Lung (tissue), 12 donors: Measurements from ENCODE around the gene KLK11. TPM values are rescaled to one million over a fixed set of nuclear protein-coding genes. Genes with fewer than 3 reads are reported as not detected.

ENCODE experiments used
- ATAC-seq: fragments of 200-7000 bp; cut with Tn5 transposase; one replicate; pipeline ENCODE4 v1.9.1; 2020; ENCODE audit warnings: moderate number of reproducible peaks; ENCODE audit not compliant: insufficient read depth, low FRiP score
- DNase-seq, 3 donors: peaks; one replicate each; pipeline ENCODE4 v3.0.0-alpha.2; 2013 to 2017
- H3K27ac ChIP-seq, 2 donors: one replicate each; pipeline ENCODE4 v1.5.1; 2013; ENCODE audit warnings: mild to moderate bottlenecking in 2 of 2, moderate library complexity in 2 of 2, control low read depth in 1 of 2, inconsistent platforms in 1 of 2, low read depth in 1 of 2, low read length in 1 of 2
- H3K27me3 ChIP-seq, 3 donors: one replicate each; pipeline ENCODE4 v1.5.1; 2013; ENCODE audit warnings: low read length in 2 of 3; ENCODE audit not compliant: control insufficient read depth in 3 of 3, insufficient read depth in 3 of 3
- H3K36me3 ChIP-seq, 4 donors: one replicate each; pipeline ENCODE4 v1.5.1; 2013; ENCODE audit warnings: low read length in 4 of 4, mild to moderate bottlenecking in 1 of 4, moderate library complexity in 1 of 4; ENCODE audit not compliant: control insufficient read depth in 4 of 4, insufficient read depth in 4 of 4
- H3K4me1 ChIP-seq, 5 donors: one replicate each; pipeline ENCODE4 v1.5.1; 2013; ENCODE audit warnings: low read length in 5 of 5, mild to moderate bottlenecking in 2 of 5, moderate library complexity in 1 of 5; ENCODE audit not compliant: control insufficient read depth in 5 of 5, insufficient read depth in 5 of 5
- H3K4me3 ChIP-seq: one replicate; pipeline ENCODE4 v1.5.1; 2013; ENCODE audit warnings: mild to moderate bottlenecking, control low read depth, moderate library complexity
- H3K9ac ChIP-seq, 2 donors: one replicate each; pipeline ENCODE4 v1.5.1; 2013; ENCODE audit warnings: low read length in 2 of 2, control low read depth in 1 of 2; ENCODE audit not compliant: insufficient read depth in 1 of 2
- H3K9me3 ChIP-seq, 4 donors: one replicate each; pipeline ENCODE4 v1.5.1; 2013; ENCODE audit warnings: low read length in 3 of 4, mild to moderate bottlenecking in 1 of 4, moderate library complexity in 1 of 4; ENCODE audit not compliant: control insufficient read depth in 4 of 4, insufficient read depth in 3 of 4
- CTCF ChIP-seq: IDR thresholded peaks from 2 replicates; pipeline ENCODE4 v1.5.1; 2012; ENCODE audit warnings: mild to moderate bottlenecking; ENCODE audit errors: control extremely low read depth, extremely low read depth
- WGBS, 2 donors: extraction: QIAGEN DNeasy Blood & Tissue Kit; methylation state at CpG; one replicate each; pipeline ENCODE4 v1.1.7; 2013; 5-methylcytosine and 5-hydroxymethylcytosine counted together
- polyA plus RNA-seq, 2 donors: library from polyadenylated mRNA; stranded (reverse); fragments of 200-250 nt; gene quantifications; one replicate each; pipeline ENCODE4 v1.2.1, GENCODE V29; 2013
- total RNA-seq, 2 donors: library from RNA; depleted of rRNA in 1 of 2; stranded (reverse); fragments of >200 nt in 1 of 2; gene quantifications; one replicate each; pipeline ENCODE4 v1.2.1, GENCODE V29; 2014 to 2021
- donor health status: control.
- donor health status: control.
- donor health status: Bipolar disorder and iron deficiency.
- donor health status: healthy.
- donor health status: DM: yes; HTN: yes; CAD: no.

KLK11 gene
- total and polyA plus RNA-seq, 4 donors, result 14.1 to 38.6 (median 19.5) TPM

DNA sequence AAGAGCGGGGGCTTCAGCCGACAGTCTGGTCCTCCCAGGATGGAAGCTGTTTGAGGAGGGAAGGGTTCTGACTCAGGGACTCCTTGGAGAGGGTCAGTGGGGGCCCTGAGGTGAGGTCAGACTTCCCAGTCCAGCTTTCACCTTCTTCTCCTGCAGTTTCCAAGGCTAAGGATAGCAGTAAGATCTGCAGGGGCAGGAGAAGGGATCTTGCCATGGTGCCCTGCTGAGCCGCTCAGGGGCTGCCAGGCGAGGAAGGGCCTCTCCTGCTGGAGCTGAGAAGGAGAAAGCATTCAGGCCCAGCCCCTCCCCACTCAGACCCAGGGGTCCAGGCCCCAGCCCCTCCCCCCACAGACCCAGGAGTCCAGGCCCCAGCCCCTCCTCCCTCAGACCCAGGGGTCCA, 44.2 kb downstream of the KLK11 start:
- TF ChIP-seq CTCF, result no peak
- Histone ChIP-seq H3K9me3 (peaks cover 0 to 4% (median 0%) of the 10 kb centered on the region in 4 donors), H3K4me3 (no peak overlapping the region), H3K27me3 (peaks cover 0 to 9% (median 2%) of the 10 kb centered on the region in 3 donors), H3K4me1 (no peaks in the 10 kb centered on the region), H3K9ac (no peak overlapping the region), H3K36me3 (no peaks in the 10 kb centered on the region), H3K27ac (no peak overlapping the region)
- WGBS, 2 donors, result 73 to 84% methylated on average over 4 of the region's 4 CpGs
- ATAC-seq (no peak), DNase-seq (no peak)

DNA sequence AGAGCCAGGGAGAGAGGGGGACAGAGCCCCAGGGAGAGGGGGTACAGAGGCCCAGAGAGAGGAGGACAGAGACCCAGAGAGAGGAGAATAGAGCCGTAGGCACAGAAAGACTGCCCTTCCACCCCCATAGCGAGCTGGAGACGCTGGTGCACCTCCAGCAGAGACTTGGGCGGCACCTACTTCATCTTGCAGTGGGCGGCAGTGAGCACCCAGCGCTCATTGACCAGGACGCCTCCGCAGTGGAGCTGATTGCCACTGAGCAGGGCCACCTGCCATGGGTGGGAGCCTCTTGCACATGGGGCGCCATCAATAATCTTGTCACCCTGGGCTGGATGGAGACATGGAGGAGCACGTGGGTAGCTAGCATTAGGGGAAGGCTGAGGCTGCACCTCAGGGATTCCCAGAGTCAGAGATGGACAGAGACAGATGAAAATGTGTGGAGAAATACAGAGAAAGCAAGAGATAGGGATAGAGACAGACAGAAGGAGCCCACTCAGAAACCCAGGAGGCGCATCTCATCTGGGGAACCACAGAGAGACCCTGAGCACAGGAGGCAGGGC, 44.7 kb downstream of the KLK11 start:
- Histone ChIP-seq H3K9me3 (peaks cover 0 to 4% (median 0%) of the 10 kb centered on the region in 4 donors), H3K4me1 (no peaks in the 10 kb centered on the region), H3K9ac (no peak overlapping the region), H3K27ac (no peak overlapping the region), H3K36me3 (no peaks in the 10 kb centered on the region), H3K27me3 (peaks cover 0 to 9% (median 2%) of the 10 kb centered on the region in 3 donors), H3K4me3 (no peak overlapping the region)
- 48 to 66% methylated on average over 11 of the region's 11 CpGs for WGBS, 2 donors
- DNase-seq (no peak), ATAC-seq (no peak)
- no peak for TF ChIP-seq CTCF

GRCh38 chr19:50980208-50980607, 46.2 kb downstream of the KLK11 start:
- no peaks in the 10 kb centered on the region for H3K36me3 ChIP-seq
- 59 to 84% methylated on average over 13 of the region's 13 CpGs for WGBS, 2 donors
- H3K4me3 ChIP-seq, result no peak overlapping the region
- peaks cover 0 to 1% (median 0%) of the 10 kb centered on the region in 4 donors for H3K9me3 ChIP-seq
- DNase-seq (no peak), ATAC-seq (no peak)
- peaks cover 0 to 3% (median 0%) of the 10 kb centered on the region in 5 donors for H3K4me1 ChIP-seq
- H3K27ac ChIP-seq, result no peak overlapping the region
- TF ChIP-seq CTCF, result no peak
- peaks cover 0 to 9% (median 2%) of the 10 kb centered on the region in 3 donors for H3K27me3 ChIP-seq
- no peak overlapping the region for H3K9ac ChIP-seq

DNA sequence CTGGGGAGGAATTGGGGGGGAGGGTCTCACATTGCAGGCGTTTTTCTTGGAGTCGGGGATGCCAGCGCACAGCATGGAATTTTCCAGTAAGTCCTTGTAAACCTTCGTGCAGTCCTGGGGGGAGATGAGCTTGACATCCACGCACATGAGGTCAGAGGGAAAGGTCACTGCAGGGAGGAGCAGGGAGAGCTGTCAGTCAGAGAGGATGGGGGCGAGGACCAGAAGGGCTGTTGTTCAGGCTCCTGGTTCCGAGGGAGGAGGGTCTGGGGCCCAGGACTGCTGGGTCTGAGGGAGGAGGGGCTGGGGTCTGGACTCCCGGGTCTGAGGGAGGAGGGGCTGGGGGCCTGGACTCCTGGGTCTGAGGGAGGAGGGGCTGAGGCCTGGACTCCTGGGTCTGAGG, 46.7 kb downstream of the KLK11 start:
- ATAC-seq (no peak), DNase-seq (no peak)
- 42 to 57% methylated on average over 8 of the region's 8 CpGs for WGBS, 2 donors
- H3K9me3 ChIP-seq, result peaks cover 0 to 1% (median 0%) of the 10 kb centered on the region in 4 donors
- H3K36me3 ChIP-seq, result no peaks in the 10 kb centered on the region
- no peak overlapping the region for H3K4me3 ChIP-seq
- peaks cover 0 to 9% (median 2%) of the 10 kb centered on the region in 3 donors for H3K27me3 ChIP-seq
- no peak overlapping the region for H3K27ac ChIP-seq
- TF ChIP-seq CTCF, result no peak
- H3K4me1 ChIP-seq, result peaks cover 0 to 3% (median 0%) of the 10 kb centered on the region in 5 donors
- H3K9ac ChIP-seq, result no peak overlapping the region
